Fibroblast of gingiva (primary cell): Measurements from ENCODE around the gene PLS3.

Experiments used
- DNase-seq: peaks from one replicate; pipeline ENCODE4 v3.0.0-alpha.2; 2011; ENCODE audit warnings: low read depth

The PLS3 gene

DNA sequence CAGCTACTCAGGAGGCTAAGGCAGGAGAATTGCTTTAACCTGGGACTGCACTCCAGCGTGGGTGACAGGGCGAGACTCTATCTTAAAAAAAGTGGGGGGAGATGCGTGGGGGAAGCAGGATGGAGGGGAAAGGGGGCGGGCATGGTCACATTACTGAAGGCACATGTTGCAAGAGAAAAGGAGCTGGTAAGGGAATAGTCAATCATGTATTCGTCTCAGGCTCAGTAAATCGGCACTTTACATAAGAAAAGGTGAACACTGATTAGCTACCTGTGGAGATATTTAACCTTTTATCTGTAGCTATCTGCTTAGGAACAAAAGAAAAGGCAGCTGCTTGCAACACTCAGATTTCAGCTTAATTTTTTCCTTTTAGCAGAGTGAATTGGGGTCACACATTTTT, 132.5 kb downstream of the PLS3 start:
- no peak for DNase-seq

- no peak for DNase-seq
Measured at GRCh38 chrX:115694028-115694427, 133.1 kb downstream of the PLS3 start.

GRCh38 chrX:115696039-115696438, 135.1 kb downstream of the PLS3 start:
- DNase-seq = no peak

GRCh38 chrX:115696939-115697338, 136.0 kb downstream of the PLS3 start:
- no peak for DNase-seq

DNA sequence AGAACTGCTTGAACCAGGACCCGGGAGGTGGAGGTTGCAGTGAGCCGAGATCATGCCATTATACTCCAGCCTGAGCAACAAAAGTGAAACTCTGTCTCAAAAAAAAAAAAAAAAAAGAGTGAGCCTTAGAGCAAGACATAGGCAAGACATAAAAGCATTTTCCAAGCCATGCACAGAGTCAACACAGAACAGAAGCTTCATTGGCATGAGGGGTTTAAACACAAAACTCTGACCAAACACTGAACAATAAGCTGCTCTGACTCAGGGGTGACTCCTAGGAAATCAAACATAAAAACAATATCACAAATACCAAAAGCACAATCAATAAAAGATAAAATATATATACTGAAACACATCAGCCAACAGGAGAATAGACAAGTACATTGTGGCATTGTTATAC, 136.8 kb downstream of the PLS3 start:
- DNase-seq = no peak
